ENCODE data around the gene CWC27.

The CWC27 gene

DNA sequence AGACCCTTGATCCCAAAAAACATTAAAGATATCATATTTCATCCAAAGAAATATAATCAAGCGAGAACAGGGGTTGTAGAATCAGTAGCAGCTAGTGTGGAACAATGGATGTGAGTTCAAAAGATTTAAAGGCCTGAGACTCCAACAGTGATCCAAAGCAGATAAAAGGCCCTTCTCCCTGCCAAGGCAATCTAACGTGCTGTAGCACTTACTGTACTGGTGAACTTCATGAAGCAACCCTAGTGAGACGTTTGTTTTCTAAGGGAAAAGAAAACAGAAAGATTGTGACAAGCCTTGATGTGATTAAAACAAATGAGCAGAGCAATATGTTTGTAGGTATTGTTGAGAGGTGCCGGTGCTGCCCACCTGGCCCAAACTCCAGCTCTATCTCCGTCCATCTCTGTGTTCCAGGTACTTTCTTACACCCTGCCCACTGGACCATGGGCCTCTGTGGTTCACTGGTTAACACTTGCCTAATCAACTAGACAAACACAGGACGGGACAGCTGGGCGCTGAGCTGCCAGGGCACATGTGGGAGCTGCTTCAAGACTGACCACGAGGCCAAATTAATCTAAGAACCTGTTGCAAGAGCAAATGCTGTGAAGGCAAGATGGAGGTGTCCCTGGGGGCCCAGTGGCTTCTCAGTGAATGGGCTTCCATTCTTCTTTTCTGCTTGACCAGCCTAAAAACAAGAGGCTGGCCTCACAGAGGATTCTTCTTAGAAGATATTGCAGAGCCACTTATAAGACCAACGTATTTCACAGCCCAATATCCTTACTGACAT, 265.5 kb downstream of the CWC27 start:
- Histone ChIP-seq H3K4me1 (ENCODE audit: control insufficient read depth, insufficient read depth, low read length) (no peaks in the 10 kb centered on the region; the same call in 1 of the 2 replicates), H3K9me3 (ENCODE audit: control insufficient read depth, insufficient read depth, low read depth, low read length) (no peaks in the 10 kb centered on the region), H3K4me3 (ENCODE audit: low read depth, low read length) (no peak overlapping the region), H3K36me3 (ENCODE audit: control insufficient read depth in 2 of 2, insufficient read depth in 1 of 2, low read length in 2 of 2) (no peaks in the 10 kb centered on the region), H3K27ac (ENCODE audit: extremely low read depth, low read depth, low read length) (no peak overlapping the region)
- ChIA-PET CTCF (interaction anchor here (0.6 to 1.5 kb wide), 4 partner anchors 12 to 223 kb away, joined by 3 to 7 read pairs (median 4); no protein-coding TSS in a partner anchor), POLR2A (no interaction called here)
- TF ChIP-seq ZFHX2 (tag by site-specific recombination; conservative IDR thresholded peaks at IDR 0.05) (no peak), ZNF114 (tag by site-specific recombination; IDR thresholded peaks at IDR 0.05) (no peak), ZNF175 (tag by site-specific recombination; IDR thresholded peaks at IDR 0.05) (no peak), SCRT2 (tag by site-specific recombination; IDR thresholded peaks at IDR 0.05) (peak; percentile 53; the same call in 1 of the 2 replicates)

- Histone ChIP-seq H3K4me1 (ENCODE audit: control insufficient read depth, insufficient read depth, low read length) (no peaks in the 10 kb centered on the region; the same call in 1 of the 2 replicates), H3K9me3 (ENCODE audit: control insufficient read depth, insufficient read depth, low read depth, low read length) (no peaks in the 10 kb centered on the region), H3K36me3 (ENCODE audit: control insufficient read depth in 2 of 2, insufficient read depth in 1 of 2, low read length in 2 of 2) (no peaks in the 10 kb centered on the region), H3K4me3 (ENCODE audit: low read depth, low read length) (no peak overlapping the region), H3K27ac (ENCODE audit: extremely low read depth, low read depth, low read length) (peak overlapping the region; percentile 87)
- ChIA-PET CTCF (interaction anchor here (0.6 to 1.5 kb wide), 2 partner anchors 224 to 527 kb away, joined by 4 to 7 read pairs; no protein-coding TSS in a partner anchor), POLR2A (no interaction called here)
- TF ChIP-seq ZNF658 (tag by site-specific recombination; IDR thresholded peaks at IDR 0.05) (no peak), ZNF610 (tag by site-specific recombination; IDR thresholded peaks at IDR 0.05; ENCODE audit: borderline replicate concordance) (no peak), ZNF239 (tag by site-specific recombination; IDR thresholded peaks at IDR 0.05) (no peak), ZNF561 (tag by site-specific recombination; IDR thresholded peaks at IDR 0.05; ENCODE audit: borderline replicate concordance) (no peak), ZNF596 (tag by site-specific recombination; IDR thresholded peaks at IDR 0.05) (no peak), KLF1 (tag by site-specific recombination; IDR thresholded peaks at IDR 0.05) (0 out of 2 replicates have a peak, but pooled peaks have one; percentile 28)
These were observed 266.1 kb downstream of the CWC27 start for GRCh38 chr5:65034813-65035209.

GRCh38 chr5:65035211-65036206, 266.8 kb downstream of the CWC27 start:
- CTCF ChIA-PET = interaction anchor here (0.6 to 2.1 kb wide), 4 partner anchors 68 to 526 kb away, joined by 3 to 7 read pairs (median 5); no protein-coding TSS in a partner anchor
- TF ChIP-seq ZNF239 (tag by site-specific recombination; IDR thresholded peaks at IDR 0.05) (no peak), ZNF48 (tag by site-specific recombination; IDR thresholded peaks at IDR 0.05) (no peak), INSM2 (tag by site-specific recombination; IDR thresholded peaks at IDR 0.05) (peak; percentile 84), ZIC2 (tag by site-specific recombination; IDR thresholded peaks at IDR 0.05) (peak; percentile 18; the same call in 1 of the 2 replicates), ZNF670 (tag by site-specific recombination; IDR thresholded peaks at IDR 0.05; ENCODE audit: low read depth) (no peak), BCL11A (tag by site-specific recombination; IDR thresholded peaks at IDR 0.05; ENCODE audit: low read depth) (no peak), ZBTB20 (tag by site-specific recombination; IDR thresholded peaks at IDR 0.05) (peak; percentile 88), ZNF404 (tag by site-specific recombination; IDR thresholded peaks at IDR 0.05) (no peak), ZNF560 (tag by site-specific recombination; IDR thresholded peaks at IDR 0.05; ENCODE audit: borderline replicate concordance) (no peak), ZNF610 (tag by site-specific recombination; IDR thresholded peaks at IDR 0.05; ENCODE audit: borderline replicate concordance) (peak; percentile 84), ZBTB48 (tag by site-specific recombination; IDR thresholded peaks at IDR 0.05) (peak; percentile 79; the same call in 1 of the 2 replicates), ZNF837 (tag by site-specific recombination; IDR thresholded peaks at IDR 0.05) (no peak), ZNF335 (tag by site-specific recombination; conservative IDR thresholded peaks at IDR 0.05) (peak; percentile 82), ZNF664 (tag by site-specific recombination; IDR thresholded peaks at IDR 0.05) (no peak), GLI4 (tag by site-specific recombination; IDR thresholded peaks at IDR 0.05) (no peak), ZNF747 (tag by site-specific recombination; IDR thresholded peaks at IDR 0.05) (no peak), ZNF169 (tag by site-specific recombination; IDR thresholded peaks at IDR 0.05) (no peak)
- TF ChIP-seq, protein P1, sequence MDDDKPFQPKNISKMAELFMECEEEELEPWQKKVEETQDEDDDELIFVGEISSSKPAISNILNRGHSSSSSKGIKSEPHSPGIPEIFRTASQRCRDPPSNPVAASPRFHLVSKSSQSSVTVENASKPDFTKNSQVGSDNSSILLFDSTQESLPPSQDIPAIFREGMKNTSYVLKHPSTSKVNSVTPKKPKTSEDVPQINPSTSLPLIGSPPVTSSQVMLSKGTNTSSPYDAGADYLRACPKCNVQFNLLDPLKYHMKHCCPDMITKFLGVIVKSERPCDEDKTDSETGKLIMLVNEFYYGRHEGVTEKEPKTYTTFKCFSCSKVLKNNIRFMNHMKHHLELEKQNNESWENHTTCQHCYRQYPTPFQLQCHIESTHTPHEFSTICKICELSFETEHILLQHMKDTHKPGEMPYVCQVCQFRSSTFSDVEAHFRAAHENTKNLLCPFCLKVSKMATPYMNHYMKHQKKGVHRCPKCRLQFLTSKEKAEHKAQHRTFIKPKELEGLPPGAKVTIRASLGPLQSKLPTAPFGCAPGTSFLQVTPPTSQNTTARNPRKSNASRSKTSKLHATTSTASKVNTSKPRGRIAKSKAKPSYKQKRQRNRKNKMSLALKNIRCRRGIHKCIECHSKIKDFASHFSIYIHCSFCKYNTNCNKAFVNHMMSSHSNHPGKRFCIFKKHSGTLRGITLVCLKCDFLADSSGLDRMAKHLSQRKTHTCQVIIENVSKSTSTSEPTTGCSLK (tag by site-specific recombination; IDR thresholded peaks at IDR 0.05) = no peak

More at GRCh38 chr5:65035211-65036206, 266.8 kb downstream of the CWC27 start:
- peak overlapping the region; percentile 87 for H3K27ac ChIP-seq (ENCODE audit: extremely low read depth, low read depth, low read length)
- no peaks in the 10 kb centered on the region; the same call in 1 of the 2 replicates for H3K4me1 ChIP-seq (ENCODE audit: control insufficient read depth, insufficient read depth, low read length)
- H3K4me3 ChIP-seq (ENCODE audit: low read depth, low read length) = peak overlapping the region; percentile 56
- no peaks in the 10 kb centered on the region for H3K9me3 ChIP-seq (ENCODE audit: control insufficient read depth, insufficient read depth, low read depth, low read length)
- POLR2A ChIA-PET = interaction anchor here (0.6 to 1.1 kb wide), 3 partner anchors 37 to 68 kb away, joined by 3 to 4 read pairs (median 4); no protein-coding TSS in a partner anchor
- no peaks in the 10 kb centered on the region for H3K36me3 ChIP-seq (ENCODE audit: control insufficient read depth in 2 of 2, insufficient read depth in 1 of 2, low read length in 2 of 2)
